IMR-90 (cell line): ENCODE data around the gene SPP1. TPM values are rescaled to one million over a fixed set of nuclear protein-coding genes. Genes with fewer than 3 reads are reported as not detected.

Source experiments
- ATAC-seq: fragments of 200-7000 bp; cut with Tn5 transposase; 2 replicates; pipeline ENCODE4 v1.9.1; 2020; ENCODE audit warnings: low read depth, mild to moderate bottlenecking, moderate library complexity
- BruUV-seq: library from RNA; stranded (reverse); fragments of 400-500 nt; replicated peaks from 2 replicates; lab custom pipeline; 2021; lab: Mats Ljungman, UMichigan
- CTCF ChIA-PET: fragments of 300-600 bp; formaldehyde crosslinking; extraction: SDS; loops from one replicate; lab custom pipeline; 2021; ENCODE audit warnings: antibody characterized with exemption; lab: Yijun Ruan, JAX
- POLR2A ChIA-PET: fragments of 300-600 bp; sonication (Branson Sonifier 250); formaldehyde crosslinking; loops from one replicate; lab custom pipeline; 2022; ENCODE audit warnings: antibody characterized with exemption; ENCODE audit not compliant: unreplicated experiment; lab: Charles Lee
- DNase-seq: peaks from one replicate; pipeline ENCODE4 v3.0.0; 2013
- H2AFZ ChIP-seq: replicated peaks from 2 replicates; pipeline ENCODE3; 2013; ENCODE audit warnings: low read length, mild to moderate bottlenecking; ENCODE audit not compliant: poor library complexity
- H2AK5ac ChIP-seq: 2 replicates; pipeline ENCODE4 v1.6.1; 2013; ENCODE audit warnings: low read depth, low read length, inconsistent platforms
- H2AK9ac ChIP-seq: replicated peaks from 2 replicates; pipeline ENCODE3; 2013; ENCODE audit warnings: mild to moderate bottlenecking, low read depth, low read length, moderate library complexity; ENCODE audit not compliant: poor library complexity
- H2BK120ac ChIP-seq: 2 replicates; pipeline ENCODE4 v1.6.1; 2013; ENCODE audit warnings: low read depth, low read length, inconsistent platforms
- H2BK15ac ChIP-seq: 3 replicates; pipeline ENCODE4 v1.6.1; 2013; ENCODE audit warnings: low read depth, low read length, inconsistent platforms
- H2BK20ac ChIP-seq: 2 replicates; pipeline ENCODE4 v1.6.1; 2013; ENCODE audit warnings: low read depth, mild to moderate bottlenecking, inconsistent platforms, low read length, moderate library complexity
- H2BK5ac ChIP-seq: 2 replicates; pipeline ENCODE4 v1.6.1; 2013; ENCODE audit warnings: mild to moderate bottlenecking, low read depth, low read length, inconsistent platforms; ENCODE audit not compliant: poor library complexity, severe bottlenecking
- H3K14ac ChIP-seq: replicated peaks from 2 replicates; pipeline ENCODE4 v1.6.1; 2013; ENCODE audit warnings: low read depth, low read length, inconsistent platforms
- H3K18ac ChIP-seq: 2 replicates; pipeline ENCODE4 v1.6.1; 2013; ENCODE audit warnings: low read depth, low read length, control low read depth
- H3K23ac ChIP-seq: 2 replicates; pipeline ENCODE4 v1.6.1; 2013; ENCODE audit warnings: low read depth, low read length, inconsistent platforms
- H3K27ac ChIP-seq: 2 replicates; pipeline ENCODE4 v1.5.1; 2013; ENCODE audit warnings: mild to moderate bottlenecking, control low read depth, low read length; ENCODE audit not compliant: insufficient read depth
- H3K27me3 ChIP-seq: 2 replicates; pipeline ENCODE4 v1.6.1; 2013; ENCODE audit warnings: low read length; ENCODE audit not compliant: control insufficient read depth, insufficient read depth
- H3K36me3 ChIP-seq: 2 replicates; pipeline ENCODE4 v1.6.1; 2013; ENCODE audit warnings: low read length, mixed read lengths; ENCODE audit not compliant: control insufficient read depth, insufficient read depth
- H3K4ac ChIP-seq: 2 replicates; pipeline ENCODE4 v1.6.1; 2013; ENCODE audit warnings: low read depth, low read length, inconsistent platforms
- H3K4me1 ChIP-seq: 2 replicates; pipeline ENCODE4 v1.6.1; 2013; ENCODE audit warnings: low read length, mixed read lengths; ENCODE audit not compliant: control insufficient read depth, insufficient read depth
- H3K4me2 ChIP-seq: 2 replicates; pipeline ENCODE4 v1.6.1; 2013; ENCODE audit warnings: low read depth, mild to moderate bottlenecking, control low read depth, low read length, moderate library complexity
- H3K4me3 ChIP-seq: 2 replicates; pipeline ENCODE4 v1.5.1; 2013; ENCODE audit warnings: low read depth, mild to moderate bottlenecking, control low read depth, low read length, moderate library complexity; ENCODE audit not compliant: insufficient read depth
- H3K56ac ChIP-seq: 2 replicates; pipeline ENCODE4 v1.6.1; 2013; ENCODE audit warnings: low read length, inconsistent platforms; ENCODE audit not compliant: insufficient read depth; ENCODE audit errors: extremely low read depth
- H3K79me1 ChIP-seq, 2 experiments: 2 replicates each; pipeline ENCODE4 v1.6.1; 2013; ENCODE audit warnings: low read length in 2 of 2, inconsistent platforms in 1 of 2, low read depth in 1 of 2
- H3K9ac ChIP-seq: 2 replicates; pipeline ENCODE4 v1.6.1; 2013; ENCODE audit warnings: low read depth, low read length, control low read depth
- H3K9me1 ChIP-seq: 2 replicates; pipeline ENCODE4 v1.6.1; 2013; ENCODE audit warnings: low read length, inconsistent platforms; ENCODE audit not compliant: insufficient read depth
- H3K9me3 ChIP-seq: 2 replicates; pipeline ENCODE4 v1.6.1; 2013; ENCODE audit warnings: low read length; ENCODE audit not compliant: control insufficient read depth, insufficient read depth
- H4K20me1 ChIP-seq: 2 replicates; pipeline ENCODE4 v1.6.1; 2013; ENCODE audit warnings: low read length, inconsistent platforms; ENCODE audit not compliant: insufficient read depth
- H4K5ac ChIP-seq: 2 replicates; pipeline ENCODE4 v1.6.1; 2013; ENCODE audit warnings: mild to moderate bottlenecking, low read depth, low read length, control low read depth
- H4K8ac ChIP-seq, 2 experiments: 2 replicates each; pipeline ENCODE4 v1.6.1; 2013; ENCODE audit warnings: low read depth in 2 of 2, low read length in 2 of 2, control low read depth in 1 of 2, inconsistent platforms in 1 of 2
- H4K91ac ChIP-seq: 2 replicates; pipeline ENCODE4 v1.6.1; 2013; ENCODE audit warnings: low read depth, low read length, inconsistent platforms; ENCODE audit not compliant: insufficient read depth
- BHLHE40 ChIP-seq: fragments of 150-350 bp; IDR thresholded peaks from 2 replicates; pipeline ENCODE4 v1.6.1; 2016; ENCODE audit warnings: mild to moderate bottlenecking, low read depth, low read length
- FOS ChIP-seq: fragments of 150-350 bp; IDR thresholded peaks from 2 replicates; pipeline ENCODE4 v1.6.1; 2016; ENCODE audit warnings: low read depth, low read length
- MAFK ChIP-seq: IDR thresholded peaks from 2 replicates; pipeline ENCODE4 v1.6.1; 2012; ENCODE audit warnings: low read depth, low read length, improper control_type of control experiment
- POLR2A ChIP-seq: IDR thresholded peaks from 2 replicates; pipeline ENCODE4 v1.6.1; 2012; ENCODE audit warnings: mild to moderate bottlenecking, low read depth, low read length
- RCOR1 ChIP-seq: IDR thresholded peaks from 2 replicates; pipeline ENCODE4 v1.6.1; 2012; ENCODE audit warnings: mild to moderate bottlenecking, low read length, improper control_type of control experiment; ENCODE audit not compliant: insufficient replicate concordance
- SMC3 ChIP-seq: fragments of 150-350 bp; IDR thresholded peaks from 2 replicates; pipeline ENCODE4 v1.6.1; 2016; ENCODE audit warnings: low read depth, mild to moderate bottlenecking, antibody characterized with exemption, low read length, moderate library complexity
- USF2 ChIP-seq: fragments of 150-350 bp; IDR thresholded peaks from 2 replicates; pipeline ENCODE4 v1.6.1; 2017; ENCODE audit warnings: mild to moderate bottlenecking, antibody characterized with exemption, low read length, low read depth
- WGBS, 2 experiments: methylation state at CpG; one replicate each; pipeline versions ENCODE4 v1.1.5 to v1.1.7; 2013; ENCODE audit warnings: missing lambda C conversion rate in 2 of 2; ENCODE audit not compliant: insufficient read length in 1 of 2; ENCODE audit errors: extremely low coverage in 2 of 2; 5-methylcytosine and 5-hydroxymethylcytosine counted together
- dilution Hi-C: fragments of 300-500 bp; cut with HindIII; formaldehyde crosslinking; loops from one replicate; pipeline ENCODE4 v1.14.3; 2018; ENCODE audit warnings: low sequenced_read_pairs; ENCODE audit not compliant: unreplicated experiment
- in situ Hi-C: fragments of 300-500 bp; cut with MboI; formaldehyde crosslinking; loops from 3 replicates; pipeline ENCODE4 v1.14.3; 2019; ENCODE audit warnings: low sequenced_read_pairs, inconsistent platforms, mixed read lengths
- intact Hi-C: fragments of 100-400 bp; cut with micrococcal nuclease; formaldehyde crosslinking; loops from 2 replicates; pipeline ENCODE4 v1.10.0; 2022
- polyA plus RNA-seq, 3 experiments: library from polyadenylated mRNA; depleted of rRNA; stranded (reverse); fragments of >200 nt; gene quantifications; 2 replicates each; pipeline ENCODE4 v1.2.3, GENCODE V29; 2012; ENCODE audit warnings: low replicate concordance in 1 of 3
- total RNA-seq: library from RNA; depleted of rRNA; stranded (reverse); fragments of >200 nt; gene quantifications from 2 replicates; pipeline ENCODE4 v1.2.3, GENCODE V29; 2012
- TF ChIP-seq, protein P1 (sequence below): fragments of 150-350 bp; IDR thresholded peaks from 2 replicates; pipeline ENCODE4 v1.6.1; 2016; ENCODE audit warnings: low read depth, mild to moderate bottlenecking, low read length, moderate library complexity, borderline replicate concordance

Gene SPP1
- total and polyA plus RNA-seq, 2 of the 4 experiments (the other 2 are of a cell fraction): 0.18 to 0.50 TPM

- H2BK20ac ChIP-seq: no peak overlapping the region
- H3K9me3 ChIP-seq: peaks cover 3% of the 10 kb centered on the region; the same call in 1 of the 2 replicates
- H2AK9ac ChIP-seq: no peak overlapping the region
- no peak overlapping the region for H4K91ac ChIP-seq
- H3K79me1 ChIP-seq: peaks cover 36 to 59% of the 10 kb centered on the region in 2 experiments
- WGBS, 2 experiments: 100% methylated on average over 7 of the region's 12 CpGs; no CpG with 5 or more reads in 1 of the 2 experiments
- no peak overlapping the region for H3K4me2 ChIP-seq
- DNase-seq: no peak
- in situ Hi-C loops (loop anchor here (5.0 kb wide), 2 partner anchors 182 to 487 kb away; no protein-coding TSS in a partner anchor), dilution Hi-C loops (no loop called here), intact Hi-C loops (loop anchor here (5.0 to 10.0 kb wide), 3 partner anchors 176 to 487 kb away; partner anchors contain the start of gene HERC6)
- ChIA-PET POLR2A (no interaction called here), CTCF (no interaction called here)
- H2AFZ ChIP-seq: no peak overlapping the region
- no peak overlapping the region for H2BK15ac ChIP-seq
- H4K8ac ChIP-seq: no peak overlapping the region
- H2AK5ac ChIP-seq: no peak overlapping the region
- no peaks in the 10 kb centered on the region for H3K27me3 ChIP-seq
- no peak overlapping the region for H3K4me3 ChIP-seq
- no peak overlapping the region for H3K18ac ChIP-seq
- H3K14ac ChIP-seq: no peak overlapping the region
- ATAC-seq: no peak
- no peak overlapping the region for H3K56ac ChIP-seq
- H3K4me1 ChIP-seq: peaks cover 11% of the 10 kb centered on the region
- H3K27ac ChIP-seq: no peak overlapping the region
- H2BK5ac ChIP-seq: no peak overlapping the region
- no peak overlapping the region for H2BK120ac ChIP-seq
- no peak overlapping the region for H3K23ac ChIP-seq
- peaks cover 6% of the 10 kb centered on the region; the same call in 1 of the 2 replicates for H4K20me1 ChIP-seq
- peaks cover 9% of the 10 kb centered on the region; the same call in 1 of the 2 replicates for H3K9me1 ChIP-seq
- no peak overlapping the region for H4K5ac ChIP-seq
- H3K4ac ChIP-seq: no peak overlapping the region
- H3K9ac ChIP-seq: no peak overlapping the region
- no TSS peak for BruUV-seq
- peaks cover 13% of the 10 kb centered on the region for H3K36me3 ChIP-seq
- TF ChIP-seq, protein P1, sequence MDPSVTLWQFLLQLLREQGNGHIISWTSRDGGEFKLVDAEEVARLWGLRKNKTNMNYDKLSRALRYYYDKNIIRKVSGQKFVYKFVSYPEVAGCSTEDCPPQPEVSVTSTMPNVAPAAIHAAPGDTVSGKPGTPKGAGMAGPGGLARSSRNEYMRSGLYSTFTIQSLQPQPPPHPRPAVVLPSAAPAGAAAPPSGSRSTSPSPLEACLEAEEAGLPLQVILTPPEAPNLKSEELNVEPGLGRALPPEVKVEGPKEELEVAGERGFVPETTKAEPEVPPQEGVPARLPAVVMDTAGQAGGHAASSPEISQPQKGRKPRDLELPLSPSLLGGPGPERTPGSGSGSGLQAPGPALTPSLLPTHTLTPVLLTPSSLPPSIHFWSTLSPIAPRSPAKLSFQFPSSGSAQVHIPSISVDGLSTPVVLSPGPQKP: no peak
- no peak for TF ChIP-seq POLR2A
- no peak for TF ChIP-seq MAFK
- no peak for TF ChIP-seq BHLHE40
- TF ChIP-seq RCOR1: no peak
- TF ChIP-seq FOS: no peak
- TF ChIP-seq USF2: no peak
- no peak for TF ChIP-seq SMC3
Observed at GRCh38 chr4:88030565-88031310, 55.2 kb downstream of the SPP1 start.
